Measurements from ENCODE around the gene MGAT5. TPM values are rescaled to one million over a fixed set of nuclear protein-coding genes. Genes with fewer than 3 reads are reported as not detected.

MGAT5 gene
- total RNA-seq, 6 experiments from 2014 or later: 4.5 to 16.0 (median 10.0) TPM

- H3K36me3 ChIP-seq: peaks cover 0 to 5% (median 0%) of the 10 kb centered on the region in 4 donors
- WGBS (ENCODE audit: insufficient coverage, low coverage, low lambda C conversion rate, missing lambda C conversion rate): 97% methylated on average over 3 of the region's 3 CpGs
- H3K9me3 ChIP-seq: no peaks in the 10 kb centered on the region
- ATAC-seq: no peak
- DNase-seq: no peak
- H3K27me3 ChIP-seq: no peaks in the 10 kb centered on the region
- TF ChIP-seq CTCF (IDR thresholded peaks at IDR 0.05): no peak
- intact Hi-C loops (cut with DNase I): no loop called here
- H3K27ac ChIP-seq: no peak overlapping the region
- H3K4me3 ChIP-seq: no peak overlapping the region
- peaks cover 0 to 5% (median 0%) of the 10 kb centered on the region in 4 donors for H3K4me1 ChIP-seq
Observed at GRCh38 chr2:134274121-134274520, 20.2 kb downstream of the MGAT5 start.

GRCh38 chr2:134275058-134275862, 21.4 kb downstream of the MGAT5 start:
- Histone ChIP-seq H3K9me3 (no peaks in the 10 kb centered on the region), H3K4me1 (peaks cover 0 to 5% (median 0%) of the 10 kb centered on the region in 4 donors), H3K36me3 (peaks cover 0 to 5% (median 0%) of the 10 kb centered on the region in 4 donors), H3K27ac (no peak overlapping the region), H3K27me3 (no peaks in the 10 kb centered on the region), H3K4me3 (no peak overlapping the region)
- ATAC-seq: peak in 1 of 4 donors; percentile 27
- DNase-seq: no peak
- 71% methylated on average over 7 of the region's 7 CpGs for WGBS (ENCODE audit: insufficient coverage, low coverage, low lambda C conversion rate, missing lambda C conversion rate)
- intact Hi-C loops (cut with DNase I): no loop called here
- TF ChIP-seq CTCF (IDR thresholded peaks at IDR 0.05): no peak
- no peak for TF ChIP-seq POLR2A (IDR thresholded peaks at IDR 0.05)

- Histone ChIP-seq H3K9me3 (no peaks in the 10 kb centered on the region), H3K27ac (no peak overlapping the region), H3K27me3 (no peaks in the 10 kb centered on the region), H3K36me3 (no peaks in the 10 kb centered on the region), H3K4me3 (no peak overlapping the region), H3K4me1 (peaks cover 0 to 5% (median 0%) of the 10 kb centered on the region in 4 donors)
- no peak for ATAC-seq
- no peak for DNase-seq
- no peak for TF ChIP-seq CTCF (IDR thresholded peaks at IDR 0.05)
- no peak for TF ChIP-seq POLR2A (IDR thresholded peaks at IDR 0.05)
- 87% methylated on average over 6 of the region's 6 CpGs for WGBS (ENCODE audit: insufficient coverage, low coverage, low lambda C conversion rate, missing lambda C conversion rate)
- intact Hi-C loops (cut with DNase I): no loop called here
Observed at GRCh38 chr2:134276381-134277172, 22.7 kb downstream of the MGAT5 start.

GRCh38 chr2:134277223-134277622, 23.4 kb downstream of the MGAT5 start:
- H3K27ac ChIP-seq: no peak overlapping the region
- DNase-seq (no peak), ATAC-seq (no peak)
- intact Hi-C loops (cut with DNase I): no loop called here
- H3K27me3 ChIP-seq: no peaks in the 10 kb centered on the region
- TF ChIP-seq CTCF (IDR thresholded peaks at IDR 0.05) (no peak), POLR2A (IDR thresholded peaks at IDR 0.05) (no peak)
- 94% methylated on average over 4 of the region's 4 CpGs for WGBS (ENCODE audit: insufficient coverage, low coverage, low lambda C conversion rate, missing lambda C conversion rate)
- no peak overlapping the region for H3K4me3 ChIP-seq
- peaks cover 0 to 5% (median 0%) of the 10 kb centered on the region in 4 donors for H3K4me1 ChIP-seq
- H3K9me3 ChIP-seq: no peaks in the 10 kb centered on the region
- H3K36me3 ChIP-seq: no peaks in the 10 kb centered on the region
